ENCODE results near the gene CRADD. TPM values are rescaled to one million over a fixed set of nuclear protein-coding genes. Genes with fewer than 3 reads are reported as not detected.

CRADD gene
- total RNA-seq, 1 experiment from 2014 or later: 7.6 TPM

DNA sequence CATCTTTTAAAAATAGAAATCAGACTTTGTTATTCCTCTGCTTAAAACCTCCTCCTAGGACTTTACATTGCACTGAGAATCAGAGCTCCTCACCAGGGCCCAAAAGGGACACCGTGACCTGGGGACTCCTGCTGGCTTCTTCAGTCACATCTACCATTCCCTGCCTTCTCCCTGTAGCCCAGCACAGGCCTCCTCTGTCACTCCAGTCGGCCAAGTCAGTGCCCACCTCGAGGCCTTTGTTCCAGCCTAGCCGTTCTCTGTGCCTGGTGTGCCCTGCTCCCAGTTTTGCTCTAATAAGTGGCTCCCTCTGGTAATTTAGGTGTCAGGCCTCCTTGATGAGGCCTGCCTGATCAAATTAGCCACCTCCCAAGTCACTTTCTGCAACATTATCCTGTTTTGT is 27.4 kb downstream of the CRADD start:
- H3K23me2 ChIP-seq (ENCODE audit: insufficient read length, low read depth, low read length, poor library complexity, severe bottlenecking): no peaks in the 10 kb centered on the region
- no peaks in the 10 kb centered on the region for H3K27me3 ChIP-seq (ENCODE audit: insufficient read depth, low read length)
- H4K20me1 ChIP-seq (ENCODE audit: control insufficient read depth, insufficient read depth, insufficient read length): no peaks in the 10 kb centered on the region
- H3K4me3 Mint-ChIP-seq: no peak overlapping the region
- DNase-seq: no peak
- H3T11ph ChIP-seq (ENCODE audit: low read length): no peak overlapping the region
- peaks cover 40 to 46% of the 10 kb centered on the region in 2 experiments for H3K4me1 Mint-ChIP-seq
- no peak overlapping the region for H3K4ac ChIP-seq (ENCODE audit: low read depth, low read length)
- no peak overlapping the region for H3K4me2 ChIP-seq (ENCODE audit: insufficient read depth, insufficient read length, low read length)
- no peak for TF ChIP-seq CTCF (conservative IDR thresholded peaks at IDR 0.05)
- no peaks in the 10 kb centered on the region for H3K9me3 ChIP-seq (ENCODE audit: control insufficient read depth, low read depth, low read length)
- H3K79me2 ChIP-seq (ENCODE audit: insufficient read depth, low read length): no peaks in the 10 kb centered on the region
- peaks cover 6% of the 10 kb centered on the region; the same call in 1 of the 2 replicates for H3K4me1 ChIP-seq (ENCODE audit: insufficient read depth, low read length)
- H3K14ac ChIP-seq (ENCODE audit: insufficient read depth, low read length): no peak overlapping the region
- H3K56ac ChIP-seq (ENCODE audit: insufficient read length, low read depth, low read length): no peak overlapping the region
- no peak overlapping the region for H2BK15ac ChIP-seq (ENCODE audit: low read depth, low read length)
- H2AFZ ChIP-seq (ENCODE audit: low read length): no peak overlapping the region
- peak overlapping the region in 1 of 3 experiments; percentile 27; a peak in 3 of 7 replicates for H3K27ac Mint-ChIP-seq
- no peak overlapping the region for H2BK12ac ChIP-seq (ENCODE audit: insufficient read length, low read depth, low read length)
- H3K9ac ChIP-seq (ENCODE audit: extremely low read depth, insufficient read length, low read length): no peak overlapping the region
- no peak overlapping the region for H4K5ac ChIP-seq (ENCODE audit: insufficient read length, low read depth, low read length)
- H3K27me3 Mint-ChIP-seq (ENCODE audit: low read depth): no peaks in the 10 kb centered on the region
- no peak overlapping the region for H3K27ac ChIP-seq (ENCODE audit: insufficient read length, low read depth, low read length)
- H4K8ac ChIP-seq (replicated peaks; ENCODE audit: insufficient read length, low read depth, low read length): no peak overlapping the region
- H3K18ac ChIP-seq (ENCODE audit: insufficient read length, low read depth, low read length): no peak overlapping the region
- no peak overlapping the region for H2BK20ac ChIP-seq (ENCODE audit: low read depth, low read length, poor library complexity, severe bottlenecking)
- H3K36me3 Mint-ChIP-seq (ENCODE audit: insufficient read depth in 1 of 3, low read depth in 3 of 3): peaks cover 5 to 11% (median 7%) of the 10 kb centered on the region in 3 experiments
- H3K23ac ChIP-seq (ENCODE audit: insufficient read length, low read depth, low read length): no peak overlapping the region
- H3K9me3 Mint-ChIP-seq: peaks cover 5 to 8% of the 10 kb centered on the region in 2 experiments
- no peak overlapping the region for H4K91ac ChIP-seq (ENCODE audit: insufficient read length, low read depth, low read length)
- no CpG with 5 or more reads among the region's 4 CpGs for WGBS (ENCODE audit: extremely low coverage, insufficient read length, low lambda C conversion rate)
- no peak overlapping the region for H2BK5ac ChIP-seq (ENCODE audit: insufficient read length, low read length)
- H2AK5ac ChIP-seq (ENCODE audit: insufficient read length, low read length): no peak overlapping the region
- no peaks in the 10 kb centered on the region for H3K79me1 ChIP-seq (ENCODE audit: insufficient read depth, low read depth, low read length, poor library complexity, severe bottlenecking)
- H2BK120ac ChIP-seq (ENCODE audit: low read depth, low read length, poor library complexity, severe bottlenecking): no peak overlapping the region

All from H9 (cell line).